Measurements from ENCODE around the gene MYBPHL. TPM values are rescaled to one million over a fixed set of nuclear protein-coding genes. Genes with fewer than 3 reads are reported as not detected.

Gene MYBPHL
- total and polyA plus RNA-seq, 2 experiments from 2014 or later = not detected

GRCh38 chr1:109300650-109301151, 6.1 kb downstream of the MYBPHL start (continued):
- TF ChIP-seq POLR2AphosphoS5 (IDR thresholded peaks at IDR 0.05; ENCODE audit: low read depth) (no peak), ZNF114 (CRISPR knock-in tag; IDR thresholded peaks at IDR 0.05) (no peak), JUNB (IDR thresholded peaks at IDR 0.05; ENCODE audit: unreplicated experiment) (no peak), ZNF462 (CRISPR knock-in tag; IDR thresholded peaks at IDR 0.05) (no peak), EZH2phosphoT487 (IDR thresholded peaks at IDR 0.05; ENCODE audit: unreplicated experiment) (no peak), ZNF331 (CRISPR knock-in tag; IDR thresholded peaks at IDR 0.05; ENCODE audit: low read depth) (no peak)

GRCh38 chr1:109299558-109300343, 7.1 kb downstream of the MYBPHL start:
- Histone ChIP-seq H3K27ac (ENCODE audit: low read depth) (no peak overlapping the region), H2AFZ (no peak overlapping the region)
- H3K27ac Mint-ChIP-seq = no peak overlapping the region
- no peak for TF ChIP-seq ETS1 (IDR thresholded peaks at IDR 0.05)
- no peak for TF ChIP-seq REST (IDR thresholded peaks at IDR 0.05; ENCODE audit: unreplicated experiment)
- TF ChIP-seq CREB1 (CRISPR knock-in tag; IDR thresholded peaks at IDR 0.05; ENCODE audit: low read depth) = no peak
- TF ChIP-seq STAT1 (IDR thresholded peaks at IDR 0.05; ENCODE audit: unreplicated experiment) = no peak
- no peak for TF ChIP-seq ZNF114 (CRISPR knock-in tag; IDR thresholded peaks at IDR 0.05)
- no peak for TF ChIP-seq EZH2phosphoT487 (IDR thresholded peaks at IDR 0.05; ENCODE audit: unreplicated experiment)

More at GRCh38 chr1:109299558-109300343, 7.1 kb downstream of the MYBPHL start:
- Mint-ChIP-seq H3K9me3 (no peaks in the 10 kb centered on the region), H3K4me1 (peaks cover 9% of the 10 kb centered on the region), H3K27me3 (ENCODE audit: insufficient read depth, low read depth, poor library complexity) (peaks cover 10% of the 10 kb centered on the region), H3K36me3 (ENCODE audit: low read depth) (no peaks in the 10 kb centered on the region), H3K4me3 (no peak overlapping the region)
- H3F3A ChIP-seq (replicated peaks; ENCODE audit: low read depth) = no peaks in the 10 kb centered on the region
- no peaks in the 10 kb centered on the region for H4K20me1 ChIP-seq (replicated peaks; ENCODE audit: insufficient read depth)
- H3K27me3 ChIP-seq (ENCODE audit: insufficient read depth) = no peaks in the 10 kb centered on the region
- H3K36me3 ChIP-seq (ENCODE audit: insufficient read depth) = no peaks in the 10 kb centered on the region
- no peaks in the 10 kb centered on the region for H3K79me2 ChIP-seq (replicated peaks; ENCODE audit: insufficient read depth)
- no peak overlapping the region for H3K4me2 ChIP-seq
- ATAC-seq (no peak; the same call in 2 of the 3 replicates), DNase-seq (ENCODE audit: low spot score) (no peak)
- H3K9me2 ChIP-seq (ENCODE audit: insufficient read depth) = no peaks in the 10 kb centered on the region
- H3K4me1 ChIP-seq (ENCODE audit: insufficient read depth) = no peaks in the 10 kb centered on the region
- H3K4me3 ChIP-seq = no peak overlapping the region

Data from GM23338 (cell line).